K562 (cell line): ENCODE results near the gene ARHGAP26. TPM values are rescaled to one million over a fixed set of nuclear protein-coding genes. Genes with fewer than 3 reads are reported as not detected.

ENCODE experiments used
- ATAC-seq: fragments of 200-7000 bp; cut with Tn5 transposase; 3 replicates; pipeline ENCODE4 v1.9.1; 2020; ENCODE audit warnings: moderate library complexity
- BruUV-seq: library from RNA; stranded (reverse); fragments of 400-500 nt; replicated peaks from 2 replicates; lab custom pipeline; 2021; lab: Mats Ljungman, UMichigan
- CTCF ChIA-PET: fragments of 300-600 bp; formaldehyde crosslinking; extraction: SDS; loops from one replicate; lab custom pipeline; 2021; ENCODE audit warnings: low intra/inter-chr PET ratio; lab: Yijun Ruan, JAX
- POLR2A ChIA-PET: fragments of 300-600, 350-650 bp; sonication (Branson Sonifier 250); formaldehyde crosslinking; extraction: SDS; loops from one replicate; lab custom pipeline; 2021; ENCODE audit warnings: antibody characterized with exemption, inconsistent platforms; lab: Yijun Ruan, JAX
- DNase-seq, 4 experiments: peaks; one replicate each; pipeline versions ENCODE4 v3.0.0 to v3.0.0-alpha.2; 2011 to 2018; ENCODE audit warnings: low spot score in 3 of 4, mixed read lengths in 3 of 4; ENCODE audit errors: extremely low read depth in 1 of 4
- FAIRE-seq: peaks from 2 replicates; lab custom pipeline; 2011; peaks lifted over from hg19 to GRCh38; lab: Jason Lieb, UNC
- H2AFZ ChIP-seq: 2 replicates; pipeline ENCODE4 v1.6.0; 2011; ENCODE audit warnings: low read depth, low read length, control low read depth, inconsistent platforms
- H3K27ac ChIP-seq: fragments of 200-600 bp; 3 replicates; pipeline ENCODE4 v1.8.0; 2011; ENCODE audit warnings: low read depth, mild to moderate bottlenecking, control low read depth, inconsistent platforms, low read length, moderate library complexity, mixed read lengths; ENCODE audit errors: extremely low read depth
- H3K27me3 ChIP-seq, 2 experiments: fragments of 300-600 bp in 1 of 2; 2 replicates in 1 of 2; 3 replicates in 1 of 2; pipeline versions ENCODE4 v1.6.0 to v1.8.0; 2011; ENCODE audit warnings: inconsistent platforms in 2 of 2, low read length in 2 of 2, mild to moderate bottlenecking in 1 of 2, mixed read lengths in 1 of 2, moderate library complexity in 1 of 2; ENCODE audit not compliant: control insufficient read depth in 2 of 2, insufficient read depth in 2 of 2
- H3K36me3 ChIP-seq: fragments of 300-600 bp; 3 replicates; pipeline ENCODE4 v1.8.0; 2011; ENCODE audit warnings: mild to moderate bottlenecking, low read length, inconsistent platforms; ENCODE audit not compliant: control insufficient read depth, insufficient read depth
- H3K4me1 ChIP-seq, 2 experiments: fragments of 200-600 bp in 1 of 2; replicated peaks in 1 of 2; 2 replicates in 1 of 2; 3 replicates in 1 of 2; pipeline versions ENCODE4 v1.5.1 to v1.8.0; 2011; ENCODE audit warnings: inconsistent platforms in 2 of 2, low read length in 2 of 2, mild to moderate bottlenecking in 1 of 2, mixed read lengths in 1 of 2, moderate library complexity in 1 of 2; ENCODE audit not compliant: control insufficient read depth in 2 of 2, insufficient read depth in 2 of 2
- H3K4me2 ChIP-seq: 2 replicates; pipeline ENCODE4 v1.6.1; 2011; ENCODE audit warnings: low read length, control low read depth, inconsistent platforms, mixed read lengths; ENCODE audit not compliant: insufficient read depth
- H3K4me3 ChIP-seq: fragments of 200-600 bp; sonication (generic), shearing (Covaris generic); 2 replicates; pipeline ENCODE4 v1.5.1; 2016; ENCODE audit warnings: control low read depth, inconsistent platforms
- H3K79me2 ChIP-seq: fragments of 200-600 bp; 3 replicates; pipeline ENCODE4 v1.8.0; 2011; ENCODE audit warnings: low read length, inconsistent platforms; ENCODE audit not compliant: control insufficient read depth, insufficient read depth
- H3K9ac ChIP-seq, 2 experiments: 2 replicates each; pipeline versions ENCODE4 v1.6.0 to v1.6.1; 2011; ENCODE audit warnings: low read depth in 2 of 2, low read length in 2 of 2, control low read depth in 1 of 2, inconsistent platforms in 1 of 2, mild to moderate bottlenecking in 1 of 2, mixed read lengths in 1 of 2; ENCODE audit not compliant: insufficient read depth in 1 of 2
- H3K9me1 ChIP-seq: one replicate; pipeline ENCODE4 v1.6.0; 2011; ENCODE audit warnings: inconsistent platforms, mild to moderate bottlenecking, low read length, moderate library complexity; ENCODE audit not compliant: control insufficient read depth, insufficient read depth
- H3K9me3 ChIP-seq: replicated peaks from 2 replicates; pipeline ENCODE4 v1.5.1; 2011; ENCODE audit warnings: low read depth, low read length, inconsistent platforms; ENCODE audit not compliant: control insufficient read depth, insufficient read depth
- H4K20me1 ChIP-seq: replicated peaks from 2 replicates; pipeline ENCODE4 v1.6.1; 2011; ENCODE audit warnings: low read length, inconsistent platforms, mixed read lengths; ENCODE audit not compliant: control insufficient read depth, insufficient read depth
- HNRNPH1 ChIP-seq: fragments of 200-400 bp; formaldehyde crosslinking; optimal IDR thresholded peaks from 2 replicates; pipeline ENCODE3; 2017; ENCODE audit warnings: low read depth, mild to moderate bottlenecking, low read length, moderate library complexity
- KLF1 ChIP-seq: fragments of 450-650 bp; IDR thresholded peaks from 2 replicates; pipeline ENCODE4 v1.6.1; 2016; ENCODE audit warnings: missing genetic modification characterization, missing compliant biosample characterization
- MIER1 ChIP-seq: fragments of 450-650 bp; IDR thresholded peaks from 2 replicates; pipeline ENCODE4 v1.6.1; 2016; ENCODE audit warnings: antibody characterized with exemption, mild to moderate bottlenecking, low read depth
- NELFE ChIP-seq: IDR thresholded peaks from 2 replicates; pipeline ENCODE4 v1.6.1; 2011; ENCODE audit warnings: mild to moderate bottlenecking; ENCODE audit not compliant: insufficient read depth, insufficient read length
- NFRKB ChIP-seq: fragments of 450-650 bp; IDR thresholded peaks from 2 replicates; pipeline ENCODE4 v1.6.1; 2016; ENCODE audit warnings: low read depth
- TSC22D4 ChIP-seq: fragments of 450-650 bp; IDR thresholded peaks from 2 replicates; pipeline ENCODE4 v1.6.1; 2016; ENCODE audit warnings: missing genetic modification characterization, missing biosample characterization, control low read depth
- YY1 ChIP-seq, 3 experiments: IDR thresholded peaks; 2 replicates each; pipeline ENCODE4 v1.6.1; 2011; ENCODE audit warnings: low read length in 2 of 3, mild to moderate bottlenecking in 2 of 3, moderate library complexity in 2 of 3, borderline replicate concordance in 1 of 3, control low read depth in 1 of 3, low read depth in 1 of 3; ENCODE audit not compliant: insufficient read depth in 3 of 3, insufficient replicate concordance in 2 of 3, control insufficient read depth in 1 of 3, insufficient read length in 1 of 3; ENCODE audit errors: extremely low read depth in 1 of 3
- ZNF24 ChIP-seq: fragments of 450-650 bp; IDR thresholded peaks from 2 replicates; pipeline ENCODE4 v1.6.1; 2016
- ZNF780A ChIP-seq: fragments of 250-450 bp; sonication (Bioruptor Pico); IDR thresholded peaks from 2 replicates; pipeline ENCODE4 v1.5.0; 2021; ENCODE audit warnings: mild to moderate bottlenecking
- ZNF79 ChIP-seq: fragments of 250-450 bp; sonication (Bioruptor Pico); IDR thresholded peaks from 2 replicates; pipeline ENCODE4 v1.4.0; 2020; ENCODE audit warnings: low read depth, mild to moderate bottlenecking, moderate library complexity
- WGBS: fragments of 100-300 bp; shearing (Covaris generic); methylation state at CpG from one replicate; pipeline ENCODE4 v1.1.6; 2016; ENCODE audit warnings: low coverage, mixed read lengths; ENCODE audit not compliant: insufficient coverage; ENCODE audit errors: missing lambda C conversion rate; 5-methylcytosine and 5-hydroxymethylcytosine counted together
- in situ Hi-C: fragments of 300-500 bp; cut with MboI; formaldehyde crosslinking; loops from 4 replicates; pipeline ENCODE4 v1.15.0; 2018; ENCODE audit warnings: inconsistent platforms, mixed read lengths
- intact Hi-C: fragments of 100-400 bp; cut with micrococcal nuclease; formaldehyde crosslinking; loops from 2 replicates; pipeline ENCODE4 v1.14.2; 2022
- polyA plus RNA-seq, 8 experiments: library from polyadenylated mRNA; depleted of rRNA in 4 of 8; stranded (reverse) in 5 of 8; unstranded in 3 of 8; fragments of >200 nt; fragmentation: Nextera tagmentation in 2 of 8; fragmentation: Illumina TruSeq in 1 of 8; extraction: Ambion mirVana in 2 of 8; extraction: Trizol in 1 of 8; gene quantifications; 2 replicates each; pipeline versions ENCODE4 v1.2.1 to v1.2.3, GENCODE V29; 2011 to 2014; ENCODE audit warnings: inconsistent platforms in 1 of 8, missing spikeins in 1 of 8
- total RNA-seq, 7 experiments: library from RNA; depleted of rRNA in 6 of 7; stranded (reverse); fragments of >200 nt in 6 of 7; fragmentation: Illumina TruSeq in 2 of 7; extraction: Trizol in 2 of 7; gene quantifications; 2 replicates each; pipeline versions ENCODE4 v1.2.1 to v1.2.3, GENCODE V29; 2011 to 2021; ENCODE audit warnings: low replicate concordance in 1 of 7
- TF ChIP-seq, protein P1 (sequence below): sonication (generic); formaldehyde crosslinking; IDR thresholded peaks from 2 replicates; pipeline ENCODE4 v1.8.1; 2022; ENCODE audit warnings: missing genetic modification reagents
- TF ChIP-seq, protein P2 (sequence below): fragments of 250-450 bp; sonication (Bioruptor Pico); IDR thresholded peaks from 2 replicates; pipeline ENCODE4 v1.9.0; 2021; ENCODE audit warnings: mild to moderate bottlenecking, inconsistent platforms
- TF ChIP-seq, protein P3 (sequence below): fragments of 450-650 bp; formaldehyde crosslinking; IDR thresholded peaks from 2 replicates; pipeline ENCODE4 v1.4.0; 2020; ENCODE audit warnings: mild to moderate bottlenecking, moderate library complexity
- TF ChIP-seq, protein P4 (sequence below), 2 experiments: fragments of 200-800 bp in 1 of 2; sonication (Bioruptor generic) in 1 of 2; sonication (generic) in 1 of 2; formaldehyde crosslinking in 1 of 2; IDR thresholded peaks in 1 of 2; conservative IDR thresholded peaks in 1 of 2; 2 replicates each; pipeline versions ENCODE4 v1.5.0 to v1.6.1; 2016 to 2020; ENCODE audit warnings: missing compliant biosample characterization in 1 of 2, missing genetic modification characterization in 1 of 2, missing genetic modification reagents in 1 of 2

ARHGAP26 gene
- total and polyA plus RNA-seq, 9 of the 15 experiments (the other 6 are each of a cell fraction or from before 2014, with no cell fraction given) = 0.13 to 1.1 (median 0.55) TPM

DNA sequence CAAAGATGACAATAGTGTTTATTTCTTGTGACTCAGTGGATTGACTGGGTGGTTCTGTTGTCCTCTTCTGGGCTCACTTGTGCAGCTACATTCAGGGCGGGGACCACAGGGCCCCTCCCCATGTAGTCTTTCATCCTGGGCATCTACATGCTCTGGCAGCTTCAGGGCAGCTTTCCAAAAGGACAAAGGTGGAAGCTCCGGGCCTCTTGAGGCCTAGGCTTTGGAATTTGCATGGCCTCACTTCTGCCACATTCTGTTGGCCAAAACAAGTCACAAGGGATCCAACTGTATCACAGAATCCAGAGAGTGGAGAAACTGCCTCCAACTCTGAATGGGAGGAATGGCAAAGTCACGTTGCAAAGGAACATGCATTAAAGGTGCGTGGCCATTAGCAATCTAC, 64.3 kb downstream of the ARHGAP26 start (continued):
- TF ChIP-seq, protein P1, sequence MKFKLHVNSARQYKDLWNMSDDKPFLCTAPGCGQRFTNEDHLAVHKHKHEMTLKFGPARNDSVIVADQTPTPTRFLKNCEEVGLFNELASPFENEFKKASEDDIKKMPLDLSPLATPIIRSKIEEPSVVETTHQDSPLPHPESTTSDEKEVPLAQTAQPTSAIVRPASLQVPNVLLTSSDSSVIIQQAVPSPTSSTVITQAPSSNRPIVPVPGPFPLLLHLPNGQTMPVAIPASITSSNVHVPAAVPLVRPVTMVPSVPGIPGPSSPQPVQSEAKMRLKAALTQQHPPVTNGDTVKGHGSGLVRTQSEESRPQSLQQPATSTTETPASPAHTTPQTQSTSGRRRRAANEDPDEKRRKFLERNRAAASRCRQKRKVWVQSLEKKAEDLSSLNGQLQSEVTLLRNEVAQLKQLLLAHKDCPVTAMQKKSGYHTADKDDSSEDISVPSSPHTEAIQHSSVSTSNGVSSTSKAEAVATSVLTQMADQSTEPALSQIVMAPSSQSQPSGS (CRISPR knock-in tag) = no peak

DNA sequence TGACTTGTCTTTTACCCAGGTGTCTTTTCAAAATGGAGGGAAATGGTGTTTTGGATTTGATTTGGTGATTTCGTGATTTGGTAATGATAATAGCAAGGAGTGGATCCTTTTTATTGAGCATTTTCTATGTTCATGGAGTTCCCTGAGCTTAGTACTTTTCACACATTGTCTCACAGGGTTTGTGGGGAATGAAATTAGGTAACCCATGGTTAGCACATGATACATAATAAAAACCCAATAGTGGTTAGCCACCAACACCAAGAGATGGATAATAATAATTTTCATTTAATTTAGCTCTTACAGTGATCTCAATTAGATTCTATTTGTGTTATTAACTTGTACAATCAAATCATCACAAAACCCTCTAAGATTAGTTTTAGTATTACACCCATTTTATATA, 65.4 kb downstream of the ARHGAP26 start:
- no peak for FAIRE-seq
- Histone ChIP-seq H3K36me3 (no peaks in the 10 kb centered on the region), H3K79me2 (no peaks in the 10 kb centered on the region), H3K4me3 (no peak overlapping the region), H3K4me2 (no peak overlapping the region), H2AFZ (no peak overlapping the region), H3K27me3 (peaks cover 0 to 3% of the 10 kb centered on the region in 2 experiments; a peak in 1 of 5 replicates), H3K9ac (no peak overlapping the region), H3K4me1 (no peaks in the 10 kb centered on the region; a peak in 1 of 5 replicates), H3K27ac (no peak overlapping the region), H4K20me1 (no peaks in the 10 kb centered on the region), H3K9me1 (no peaks in the 10 kb centered on the region), H3K9me3 (no peaks in the 10 kb centered on the region)
- intact Hi-C loops (no loop called here), in situ Hi-C loops (no loop called here)
- no TSS peak for BruUV-seq
- POLR2A ChIA-PET = no interaction called here
- DNase-seq = no peak
- TF ChIP-seq, protein P2, sequence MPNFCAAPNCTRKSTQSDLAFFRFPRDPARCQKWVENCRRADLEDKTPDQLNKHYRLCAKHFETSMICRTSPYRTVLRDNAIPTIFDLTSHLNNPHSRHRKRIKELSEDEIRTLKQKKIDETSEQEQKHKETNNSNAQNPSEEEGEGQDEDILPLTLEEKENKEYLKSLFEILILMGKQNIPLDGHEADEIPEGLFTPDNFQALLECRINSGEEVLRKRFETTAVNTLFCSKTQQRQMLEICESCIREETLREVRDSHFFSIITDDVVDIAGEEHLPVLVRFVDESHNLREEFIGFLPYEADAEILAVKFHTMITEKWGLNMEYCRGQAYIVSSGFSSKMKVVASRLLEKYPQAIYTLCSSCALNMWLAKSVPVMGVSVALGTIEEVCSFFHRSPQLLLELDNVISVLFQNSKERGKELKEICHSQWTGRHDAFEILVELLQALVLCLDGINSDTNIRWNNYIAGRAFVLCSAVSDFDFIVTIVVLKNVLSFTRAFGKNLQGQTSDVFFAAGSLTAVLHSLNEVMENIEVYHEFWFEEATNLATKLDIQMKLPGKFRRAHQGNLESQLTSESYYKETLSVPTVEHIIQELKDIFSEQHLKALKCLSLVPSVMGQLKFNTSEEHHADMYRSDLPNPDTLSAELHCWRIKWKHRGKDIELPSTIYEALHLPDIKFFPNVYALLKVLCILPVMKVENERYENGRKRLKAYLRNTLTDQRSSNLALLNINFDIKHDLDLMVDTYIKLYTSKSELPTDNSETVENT (CRISPR knock-in tag) = no peak
- TF ChIP-seq NELFE (no peak), YY1 (IDR thresholded peaks at IDR 0.05; ENCODE audit: borderline replicate concordance in 1 of 3, control insufficient read depth in 1 of 3, extremely low read depth in 1 of 3, insufficient read depth in 3 of 3, insufficient read length in 1 of 3, insufficient replicate concordance in 2 of 3, low read depth in 1 of 3, low read length in 2 of 3) (no peak), KLF1 (tag) (no peak), TSC22D4 (tag) (no peak), HNRNPH1 (no peak), ZNF780A (CRISPR knock-in tag) (no peak), ZNF24 (no peak), NFRKB (no peak), ZNF79 (CRISPR knock-in tag) (no peak), MIER1 (no peak)
- TF ChIP-seq, protein P3, sequence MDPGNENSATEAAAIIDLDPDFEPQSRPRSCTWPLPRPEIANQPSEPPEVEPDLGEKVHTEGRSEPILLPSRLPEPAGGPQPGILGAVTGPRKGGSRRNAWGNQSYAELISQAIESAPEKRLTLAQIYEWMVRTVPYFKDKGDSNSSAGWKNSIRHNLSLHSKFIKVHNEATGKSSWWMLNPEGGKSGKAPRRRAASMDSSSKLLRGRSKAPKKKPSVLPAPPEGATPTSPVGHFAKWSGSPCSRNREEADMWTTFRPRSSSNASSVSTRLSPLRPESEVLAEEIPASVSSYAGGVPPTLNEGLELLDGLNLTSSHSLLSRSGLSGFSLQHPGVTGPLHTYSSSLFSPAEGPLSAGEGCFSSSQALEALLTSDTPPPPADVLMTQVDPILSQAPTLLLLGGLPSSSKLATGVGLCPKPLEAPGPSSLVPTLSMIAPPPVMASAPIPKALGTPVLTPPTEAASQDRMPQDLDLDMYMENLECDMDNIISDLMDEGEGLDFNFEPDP (CRISPR knock-in tag) = no peak
- TF ChIP-seq, protein P4, sequence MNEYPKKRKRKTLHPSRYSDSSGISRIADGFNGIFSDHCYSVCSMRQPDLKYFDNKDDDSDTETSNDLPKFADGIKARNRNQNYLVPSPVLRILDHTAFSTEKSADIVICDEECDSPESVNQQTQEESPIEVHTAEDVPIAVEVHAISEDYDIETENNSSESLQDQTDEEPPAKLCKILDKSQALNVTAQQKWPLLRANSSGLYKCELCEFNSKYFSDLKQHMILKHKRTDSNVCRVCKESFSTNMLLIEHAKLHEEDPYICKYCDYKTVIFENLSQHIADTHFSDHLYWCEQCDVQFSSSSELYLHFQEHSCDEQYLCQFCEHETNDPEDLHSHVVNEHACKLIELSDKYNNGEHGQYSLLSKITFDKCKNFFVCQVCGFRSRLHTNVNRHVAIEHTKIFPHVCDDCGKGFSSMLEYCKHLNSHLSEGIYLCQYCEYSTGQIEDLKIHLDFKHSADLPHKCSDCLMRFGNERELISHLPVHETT (CRISPR knock-in tag; conservative IDR thresholded peaks at IDR 0.05 in 1 of 2, IDR thresholded peaks at IDR 0.05 in 1 of 2) = no peak
- CTCF ChIA-PET = no interaction called here
- 0% methylated on average over 1 of the region's 1 CpG for WGBS
- no peak for ATAC-seq
